ENCODE data around the gene GPS1. TPM values are rescaled to one million over a fixed set of nuclear protein-coding genes. Genes with fewer than 3 reads are reported as not detected.

The GPS1 gene
- total and polyA plus RNA-seq, 2 of the 4 experiments (the other 2 are of a cell fraction) = 157 to 181 TPM

GRCh38 chr17:82076018-82076784, 24.5 kb downstream of the GPS1 start:
- Histone ChIP-seq H3K4me2 (ENCODE audit: low read depth, low read length) (no peak overlapping the region), H3K36me3 (ENCODE audit: control insufficient read depth, insufficient read depth, low read length) (peaks cover 23% of the 10 kb centered on the region), H3K4me3 (ENCODE audit: insufficient read depth, low read depth, low read length) (no peak overlapping the region), H4K20me1 (ENCODE audit: insufficient read depth, low read length) (no peaks in the 10 kb centered on the region; the same call in 1 of the 2 replicates), H4K8ac (ENCODE audit: low read depth in 2 of 2, low read length in 2 of 2) (no peak overlapping the region), H3K27ac (ENCODE audit: insufficient read depth, low read length) (no peak overlapping the region), H3K56ac (ENCODE audit: extremely low read depth, insufficient read depth, low read length) (no peak overlapping the region), H3K9me1 (ENCODE audit: insufficient read depth, low read length) (no peaks in the 10 kb centered on the region), H2BK120ac (ENCODE audit: low read depth, low read length) (no peak overlapping the region), H3K27me3 (ENCODE audit: control insufficient read depth, insufficient read depth, low read length) (no peaks in the 10 kb centered on the region), H2AK9ac (replicated peaks; ENCODE audit: low read depth, low read length, poor library complexity) (no peak overlapping the region), H2BK5ac (ENCODE audit: low read depth, low read length, poor library complexity, severe bottlenecking) (no peak overlapping the region), H3K79me1 (ENCODE audit: low read depth in 1 of 2, low read length in 2 of 2) (no peaks in the 10 kb centered on the region), H3K4ac (ENCODE audit: low read depth, low read length) (no peak overlapping the region), H3K18ac (ENCODE audit: low read depth, low read length) (no peak overlapping the region), H3K4me1 (ENCODE audit: control insufficient read depth, insufficient read depth, low read length) (no peaks in the 10 kb centered on the region), H2AK5ac (ENCODE audit: low read depth, low read length) (no peak overlapping the region), H4K91ac (ENCODE audit: insufficient read depth, low read depth, low read length) (no peak overlapping the region), H2BK20ac (ENCODE audit: low read depth, low read length) (no peak overlapping the region), H3K14ac (replicated peaks; ENCODE audit: low read depth, low read length) (no peak overlapping the region), H2AFZ (replicated peaks; ENCODE audit: low read length, poor library complexity) (no peak overlapping the region), H3K23ac (ENCODE audit: low read depth, low read length) (no peak overlapping the region), H3K9me3 (ENCODE audit: control insufficient read depth, insufficient read depth, low read length) (no peaks in the 10 kb centered on the region), H3K9ac (ENCODE audit: low read depth, low read length) (no peak overlapping the region), H2BK15ac (ENCODE audit: low read depth, low read length) (no peak overlapping the region), H4K5ac (ENCODE audit: low read depth, low read length) (no peak overlapping the region)
- DNase-seq = no peak
- WGBS, 2 experiments (ENCODE audit: extremely low coverage in 2 of 2, insufficient read length in 1 of 2) = 83% methylated on average over 7 of the region's 25 CpGs; no CpG with 5 or more reads in 1 of the 2 experiments
- ChIA-PET POLR2A (ENCODE audit: unreplicated experiment) (no interaction called here), CTCF (no interaction called here)
- ATAC-seq (ENCODE audit: low read depth) = no peak; the same call in 1 of the 2 replicates
- intact Hi-C loops (cut with micrococcal nuclease) (no loop called here), dilution Hi-C loops (cut with HindIII; ENCODE audit: low sequenced_read_pairs, unreplicated experiment) (no loop called here), in situ Hi-C loops (cut with MboI; ENCODE audit: low sequenced_read_pairs) (no loop called here)
- TF ChIP-seq MXI1 (IDR thresholded peaks at IDR 0.05; ENCODE audit: borderline replicate concordance, low read depth, low read length) (no peak), RFX5 (IDR thresholded peaks at IDR 0.05; ENCODE audit: low read depth, low read length) (no peak), SMC3 (IDR thresholded peaks at IDR 0.05; ENCODE audit: low read depth, low read length) (no peak), MAZ (IDR thresholded peaks at IDR 0.05; ENCODE audit: borderline replicate concordance, low read depth, low read length) (no peak), ELK1 (IDR thresholded peaks at IDR 0.05; ENCODE audit: borderline replicate concordance, low read depth, low read length) (no peak), CTCF (conservative IDR thresholded peaks at IDR 0.05; ENCODE audit: low read depth, low read length) (no peak), CHD1 (IDR thresholded peaks at IDR 0.05; ENCODE audit: low read depth, low read length) (no peak)
- BruUV-seq (replicated peaks) = no TSS peak

Measured in IMR-90 (cell line).